ENCODE data around the gene CYLD. TPM values are rescaled to one million over a fixed set of nuclear protein-coding genes. Genes with fewer than 3 reads are reported as not detected.

The CYLD gene
- total and polyA plus RNA-seq, 2 donors from 2014 or later, result 8.9 to 48.0 TPM

DNA sequence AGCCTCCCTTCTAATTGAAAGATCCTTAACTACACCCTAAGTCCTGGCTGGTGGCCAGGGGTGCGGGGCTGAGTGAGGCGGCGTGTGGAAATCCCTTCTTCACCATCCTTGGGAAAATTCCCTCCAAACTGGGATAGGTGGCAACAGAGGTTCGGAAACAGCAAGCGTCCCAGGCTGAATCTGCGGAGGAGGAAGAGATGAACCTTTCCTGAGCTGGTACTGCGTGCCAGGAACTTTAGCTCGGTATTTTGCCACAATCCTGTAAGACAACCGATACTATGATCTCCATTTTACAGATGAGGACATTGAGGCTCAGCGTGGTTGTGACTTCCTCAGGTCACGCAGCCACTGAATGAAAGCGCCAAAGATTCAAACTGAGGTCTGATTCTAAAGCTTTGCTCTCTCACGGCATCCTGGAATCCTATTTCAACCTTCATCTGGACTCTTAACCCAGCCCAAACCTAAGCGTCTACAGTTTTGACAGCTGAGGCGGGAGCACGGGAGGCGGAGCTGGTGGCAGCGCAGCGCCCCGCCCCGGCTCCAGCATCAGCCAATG is 583 bp upstream of the CYLD start:
- Histone ChIP-seq H3K4me3 (ENCODE audit: low read length in 3 of 3) (peak overlapping the region; percentile 69 to 83 (median 79)), H3K27me3 (ENCODE audit: control insufficient read depth, insufficient read depth, low read length) (no peaks in the 10 kb centered on the region), H3K27ac (ENCODE audit: low read depth in 2 of 2, low read length in 2 of 2) (peak overlapping the region in 1 of 2 donors; percentile 79), H3K4me1 (ENCODE audit: control insufficient read depth in 2 of 3, insufficient read depth in 2 of 3, low read depth in 1 of 3, low read length in 3 of 3) (peaks cover 2 to 5% (median 3%) of the 10 kb centered on the region in 3 donors), H3K9me3 (ENCODE audit: control insufficient read depth in 2 of 3, insufficient read depth in 1 of 3, low read length in 3 of 3) (no peaks in the 10 kb centered on the region), H3K9ac (ENCODE audit: low read length in 3 of 3) (peak overlapping the region; percentile 26 to 58 (median 49)), H3K36me3 (ENCODE audit: control insufficient read depth in 2 of 3, insufficient read depth in 3 of 3, low read length in 3 of 3) (no peaks in the 10 kb centered on the region)
- FAIRE-seq (no peak), DNase-seq (peak in 2 of 5 donors; percentile 29 to 59)
- TF ChIP-seq, protein P1, sequence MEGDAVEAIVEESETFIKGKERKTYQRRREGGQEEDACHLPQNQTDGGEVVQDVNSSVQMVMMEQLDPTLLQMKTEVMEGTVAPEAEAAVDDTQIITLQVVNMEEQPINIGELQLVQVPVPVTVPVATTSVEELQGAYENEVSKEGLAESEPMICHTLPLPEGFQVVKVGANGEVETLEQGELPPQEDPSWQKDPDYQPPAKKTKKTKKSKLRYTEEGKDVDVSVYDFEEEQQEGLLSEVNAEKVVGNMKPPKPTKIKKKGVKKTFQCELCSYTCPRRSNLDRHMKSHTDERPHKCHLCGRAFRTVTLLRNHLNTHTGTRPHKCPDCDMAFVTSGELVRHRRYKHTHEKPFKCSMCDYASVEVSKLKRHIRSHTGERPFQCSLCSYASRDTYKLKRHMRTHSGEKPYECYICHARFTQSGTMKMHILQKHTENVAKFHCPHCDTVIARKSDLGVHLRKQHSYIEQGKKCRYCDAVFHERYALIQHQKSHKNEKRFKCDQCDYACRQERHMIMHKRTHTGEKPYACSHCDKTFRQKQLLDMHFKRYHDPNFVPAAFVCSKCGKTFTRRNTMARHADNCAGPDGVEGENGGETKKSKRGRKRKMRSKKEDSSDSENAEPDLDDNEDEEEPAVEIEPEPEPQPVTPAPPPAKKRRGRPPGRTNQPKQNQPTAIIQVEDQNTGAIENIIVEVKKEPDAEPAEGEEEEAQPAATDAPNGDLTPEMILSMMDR (IDR thresholded peaks at IDR 0.05; ENCODE audit: borderline replicate concordance, extremely low read depth, insufficient read depth), result no peak
- intact Hi-C loops (cut with DNase I), result no loop called here

DNA sequence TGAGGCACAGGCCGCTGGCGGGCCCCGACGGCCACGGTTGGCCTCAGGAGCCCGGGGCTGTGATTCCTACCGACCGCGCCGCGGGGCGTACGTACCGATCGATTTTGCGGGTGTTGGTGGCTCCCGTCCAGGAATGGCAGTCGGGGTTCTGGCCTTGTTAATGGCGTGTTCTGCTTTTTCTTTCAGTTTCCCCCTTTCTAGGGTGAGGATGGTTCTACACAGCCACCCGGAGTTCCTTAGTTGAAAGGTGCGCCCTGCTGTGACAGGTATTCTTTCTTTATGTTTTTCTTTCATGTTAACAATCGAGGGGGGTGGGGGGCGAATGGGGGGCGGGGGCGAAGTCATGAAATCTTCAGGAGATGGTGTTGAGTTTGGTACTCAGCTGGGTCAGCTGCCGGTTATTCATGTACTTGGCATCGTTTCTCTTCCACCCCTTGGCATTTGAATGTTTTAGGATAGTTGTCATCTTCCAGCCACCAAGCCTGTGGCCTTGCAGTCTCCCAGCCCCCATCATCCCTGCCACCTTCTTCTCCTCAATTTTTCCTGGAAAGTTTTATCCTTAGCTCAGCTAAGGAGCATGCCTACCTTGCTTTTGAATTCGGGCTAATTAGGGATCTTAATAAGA is 802 bp downstream of the CYLD start:
- no peak for FAIRE-seq
- DNase-seq, result peak in 2 of 5 donors; percentile 22 to 49
- H3K27me3 ChIP-seq (ENCODE audit: control insufficient read depth, insufficient read depth, low read length), result no peaks in the 10 kb centered on the region
- peaks cover 2 to 5% (median 3%) of the 10 kb centered on the region in 3 donors for H3K4me1 ChIP-seq (ENCODE audit: control insufficient read depth in 2 of 3, insufficient read depth in 2 of 3, low read depth in 1 of 3, low read length in 3 of 3)
- H3K4me3 ChIP-seq (ENCODE audit: low read length in 3 of 3), result peak overlapping the region; percentile 71 to 92 (median 83)
- TF ChIP-seq, protein P1 (IDR thresholded peaks at IDR 0.05; ENCODE audit: borderline replicate concordance, extremely low read depth, insufficient read depth), result no peak
- H3K36me3 ChIP-seq (ENCODE audit: control insufficient read depth in 2 of 3, insufficient read depth in 3 of 3, low read length in 3 of 3), result no peaks in the 10 kb centered on the region
- H3K9me3 ChIP-seq (ENCODE audit: control insufficient read depth in 2 of 3, insufficient read depth in 1 of 3, low read length in 3 of 3), result no peaks in the 10 kb centered on the region
- intact Hi-C loops (cut with DNase I), result no loop called here
- H3K9ac ChIP-seq (ENCODE audit: low read length in 3 of 3), result peak overlapping the region; percentile 58 to 85 (median 83)
- H3K27ac ChIP-seq (ENCODE audit: low read depth in 2 of 2, low read length in 2 of 2), result peak overlapping the region; percentile 45 to 57

DNA sequence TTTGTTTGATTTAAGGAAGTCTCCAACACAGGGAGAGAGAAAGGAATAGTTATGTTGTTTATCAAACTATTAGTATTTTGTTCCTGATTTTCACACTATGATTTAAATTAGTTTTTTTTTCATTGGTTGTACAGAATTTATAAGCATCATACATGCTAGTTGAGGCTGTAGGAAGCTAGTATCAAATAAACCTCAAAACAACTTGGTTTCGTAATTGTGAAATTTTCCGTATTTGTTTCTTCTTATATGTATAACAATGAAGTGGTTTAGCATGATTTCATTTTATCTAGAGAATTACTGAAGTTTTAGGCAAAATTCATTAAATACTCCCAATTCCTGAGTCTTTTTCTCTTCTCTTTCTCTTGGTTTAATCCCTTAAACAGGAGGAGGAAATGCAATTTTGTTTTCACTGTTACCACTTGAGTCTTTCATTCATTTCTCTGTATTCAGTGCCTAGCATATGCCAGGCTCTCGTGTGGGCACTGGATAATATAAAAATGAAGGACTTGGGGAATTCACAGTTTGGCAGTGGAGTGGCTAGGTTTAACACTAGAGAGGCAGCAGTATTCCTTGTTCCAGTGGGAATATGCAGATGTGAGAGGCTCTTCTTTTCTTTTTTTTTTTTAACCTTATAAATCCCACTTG is 1.8 kb downstream of the CYLD start:
- H3K27ac ChIP-seq (ENCODE audit: low read depth in 2 of 2, low read length in 2 of 2), result no peak overlapping the region
- peak overlapping the region in 1 of 3 donors; percentile 83 for H3K4me3 ChIP-seq (ENCODE audit: low read length in 3 of 3)
- no peaks in the 10 kb centered on the region for H3K9me3 ChIP-seq (ENCODE audit: control insufficient read depth in 2 of 3, insufficient read depth in 1 of 3, low read length in 3 of 3)
- FAIRE-seq (no peak), DNase-seq (no peak)
- H3K4me1 ChIP-seq (ENCODE audit: control insufficient read depth in 2 of 3, insufficient read depth in 2 of 3, low read depth in 1 of 3, low read length in 3 of 3), result peaks cover 2 to 5% (median 3%) of the 10 kb centered on the region in 3 donors
- H3K27me3 ChIP-seq (ENCODE audit: control insufficient read depth, insufficient read depth, low read length), result no peaks in the 10 kb centered on the region
- intact Hi-C loops (cut with DNase I), result no loop called here
- H3K36me3 ChIP-seq (ENCODE audit: control insufficient read depth in 2 of 3, insufficient read depth in 3 of 3, low read length in 3 of 3), result no peaks in the 10 kb centered on the region
- TF ChIP-seq, protein P1 (IDR thresholded peaks at IDR 0.05; ENCODE audit: borderline replicate concordance, extremely low read depth, insufficient read depth), result no peak
- H3K9ac ChIP-seq (ENCODE audit: low read length in 3 of 3), result no peak overlapping the region
